Osteocyte (in vitro differentiated cells): Measurements from ENCODE around the gene SMYD1. TPM values are rescaled to one million over a fixed set of nuclear protein-coding genes. Genes with fewer than 3 reads are reported as not detected.

Source experiments
- DNase-seq: peaks from one replicate; pipeline ENCODE4 v3.0.0; 2021; ENCODE audit warnings: mixed read lengths; ENCODE audit not compliant: unreplicated experiment; ENCODE audit errors: extremely low spot score
- H3K27ac Mint-ChIP-seq: one replicate; pipeline ENCODE4 v1.8.0; 2021; ENCODE audit warnings: mild to moderate bottlenecking, mixed read lengths; ENCODE audit not compliant: unreplicated experiment
- H3K27me3 Mint-ChIP-seq: one replicate; pipeline ENCODE4 v1.8.0; 2021; ENCODE audit warnings: mixed read lengths; ENCODE audit not compliant: unreplicated experiment
- H3K36me3 Mint-ChIP-seq: one replicate; pipeline ENCODE4 v1.8.0; 2021; ENCODE audit warnings: mixed read lengths; ENCODE audit not compliant: unreplicated experiment
- H3K4me1 Mint-ChIP-seq: one replicate; pipeline ENCODE4 v1.8.0; 2021; ENCODE audit warnings: mixed read lengths; ENCODE audit not compliant: unreplicated experiment
- H3K4me3 Mint-ChIP-seq: one replicate; pipeline ENCODE4 v1.8.0; 2021; ENCODE audit warnings: mild to moderate bottlenecking, moderate library complexity, mixed read lengths; ENCODE audit not compliant: unreplicated experiment
- H3K9me3 Mint-ChIP-seq: one replicate; pipeline ENCODE4 v1.8.0; 2021; ENCODE audit warnings: mixed read lengths; ENCODE audit not compliant: unreplicated experiment
- total RNA-seq: library from RNA; stranded (reverse); gene quantifications from 2 replicates; pipeline ENCODE4 v1.2.1, GENCODE V29; 2021
- TF ChIP-seq, protein P1 (sequence below): fragments of 200-600 bp; sonication (generic); IDR thresholded peaks from 2 replicates; pipeline ENCODE4 v1.5.0; 2021; ENCODE audit warnings: antibody characterized with exemption, mild to moderate bottlenecking, moderate library complexity

Gene SMYD1
- total RNA-seq, 1 donor from 2014 or later = not detected

DNA sequence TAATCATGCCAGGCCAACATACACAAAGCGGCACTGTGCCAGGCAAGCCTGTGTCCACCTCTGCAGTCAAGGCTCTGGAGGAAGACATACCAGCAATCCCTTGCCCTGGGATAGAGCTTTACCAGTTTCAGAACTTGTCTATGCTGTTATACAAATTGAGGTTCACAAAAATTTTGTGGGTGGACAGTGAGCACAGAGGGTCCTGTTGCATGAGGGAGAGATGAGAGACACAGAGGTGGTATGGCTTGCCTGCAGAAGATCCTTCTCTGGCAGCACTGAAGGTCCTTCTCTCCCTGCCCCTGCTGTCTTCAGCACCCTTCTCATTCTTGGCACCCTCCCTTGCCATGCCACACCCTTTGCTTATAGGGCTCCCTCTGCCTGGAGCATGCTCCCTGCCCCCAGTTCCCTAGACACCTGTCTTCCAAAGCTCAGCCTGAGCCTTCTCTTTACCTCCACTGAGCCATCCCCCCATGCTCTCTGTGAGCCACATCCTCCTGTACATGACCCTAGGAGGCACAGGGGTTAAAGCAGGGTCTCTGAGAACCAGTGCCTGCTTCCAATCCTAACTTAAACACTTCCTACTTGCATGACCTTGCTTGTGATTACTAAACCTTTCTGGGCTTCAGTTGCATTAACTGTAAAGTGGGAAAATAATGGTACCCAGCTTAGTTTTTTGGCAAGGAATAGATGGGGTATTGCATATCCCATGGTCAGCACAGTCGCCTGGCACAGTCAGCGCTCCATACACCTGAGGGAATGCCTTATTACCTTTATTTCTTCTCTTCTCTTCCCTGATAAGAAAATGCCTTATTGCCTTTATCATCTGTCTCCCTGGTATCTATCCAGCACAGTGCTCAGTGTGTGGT is 59.4 kb downstream of the SMYD1 start:
- Mint-ChIP-seq H3K27ac (no peak overlapping the region), H3K36me3 (no peaks in the 10 kb centered on the region), H3K4me3 (no peak overlapping the region)

DNA sequence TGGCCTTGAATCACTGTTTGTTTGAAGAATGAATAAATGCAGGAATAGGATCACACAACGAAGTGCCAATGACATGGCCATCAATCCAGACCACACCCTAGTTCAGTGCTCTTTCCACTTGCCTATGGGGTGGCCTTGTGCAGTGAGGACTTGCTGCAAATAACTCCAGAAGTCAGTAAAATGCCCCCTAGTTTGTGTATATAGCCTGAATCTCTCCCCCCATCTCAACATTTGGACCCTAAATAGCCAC is 59.9 kb downstream of the SMYD1 start:
- no peak overlapping the region for H3K27ac Mint-ChIP-seq
- H3K27me3 Mint-ChIP-seq = peaks cover 13% of the 10 kb centered on the region
- no peak overlapping the region for H3K4me3 Mint-ChIP-seq
- TF ChIP-seq, protein P1, sequence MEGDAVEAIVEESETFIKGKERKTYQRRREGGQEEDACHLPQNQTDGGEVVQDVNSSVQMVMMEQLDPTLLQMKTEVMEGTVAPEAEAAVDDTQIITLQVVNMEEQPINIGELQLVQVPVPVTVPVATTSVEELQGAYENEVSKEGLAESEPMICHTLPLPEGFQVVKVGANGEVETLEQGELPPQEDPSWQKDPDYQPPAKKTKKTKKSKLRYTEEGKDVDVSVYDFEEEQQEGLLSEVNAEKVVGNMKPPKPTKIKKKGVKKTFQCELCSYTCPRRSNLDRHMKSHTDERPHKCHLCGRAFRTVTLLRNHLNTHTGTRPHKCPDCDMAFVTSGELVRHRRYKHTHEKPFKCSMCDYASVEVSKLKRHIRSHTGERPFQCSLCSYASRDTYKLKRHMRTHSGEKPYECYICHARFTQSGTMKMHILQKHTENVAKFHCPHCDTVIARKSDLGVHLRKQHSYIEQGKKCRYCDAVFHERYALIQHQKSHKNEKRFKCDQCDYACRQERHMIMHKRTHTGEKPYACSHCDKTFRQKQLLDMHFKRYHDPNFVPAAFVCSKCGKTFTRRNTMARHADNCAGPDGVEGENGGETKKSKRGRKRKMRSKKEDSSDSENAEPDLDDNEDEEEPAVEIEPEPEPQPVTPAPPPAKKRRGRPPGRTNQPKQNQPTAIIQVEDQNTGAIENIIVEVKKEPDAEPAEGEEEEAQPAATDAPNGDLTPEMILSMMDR = no peak
- no peaks in the 10 kb centered on the region for H3K4me1 Mint-ChIP-seq
- H3K36me3 Mint-ChIP-seq = no peaks in the 10 kb centered on the region
- H3K9me3 Mint-ChIP-seq = no peaks in the 10 kb centered on the region
- DNase-seq = no peak

More for the DNA sequence above, 59.4 kb downstream of the SMYD1 start:
- DNase-seq = peak; percentile 64
- Mint-ChIP-seq H3K4me1 (no peaks in the 10 kb centered on the region), H3K9me3 (no peaks in the 10 kb centered on the region), H3K27me3 (peaks cover 18% of the 10 kb centered on the region)
- TF ChIP-seq, protein P1 = no peak

DNA sequence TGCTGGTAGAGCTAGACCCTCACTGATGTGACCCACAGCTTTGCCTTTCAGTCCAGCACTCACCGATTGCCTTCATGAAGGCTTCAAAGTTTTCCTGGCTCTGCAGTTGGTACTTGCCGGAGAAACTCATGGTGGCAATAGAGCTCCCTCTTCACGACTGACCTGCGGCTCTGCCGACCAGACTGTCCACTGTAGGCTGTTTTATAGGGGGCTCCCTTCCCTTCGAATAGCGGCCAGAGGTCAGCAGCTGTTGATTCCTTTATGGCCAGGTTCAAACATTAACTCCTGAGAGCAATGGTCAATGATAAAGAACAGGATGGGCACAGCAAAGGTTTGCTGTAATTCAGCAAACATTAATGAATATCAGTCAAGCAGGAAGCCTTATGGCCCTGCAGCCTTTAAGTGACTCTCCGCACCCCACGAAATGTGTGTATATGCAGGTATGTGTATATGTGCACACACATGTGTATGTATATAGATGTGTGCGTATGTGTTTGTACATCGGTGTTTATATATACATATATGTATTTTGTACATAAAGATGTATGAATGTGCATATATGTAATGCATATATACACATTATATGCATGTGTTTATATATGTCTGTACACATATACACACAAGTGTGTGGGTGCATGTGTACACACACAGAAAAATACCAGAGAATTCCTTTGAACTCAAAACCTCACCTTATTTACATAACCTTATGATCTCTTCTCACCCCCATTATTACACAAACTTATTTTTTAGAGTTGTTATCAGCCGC is 60.4 kb downstream of the SMYD1 start, which contains the start of gene FABP1:
Gene FABP1 (minus strand): TSS at position 175 of the 766 bp plus-strand sequence. CDS start 45 bp downstream, at position 130.
- Mint-ChIP-seq H3K4me3 (no peak within 1 kb of the TSS), H3K4me1 (no peaks in the 10 kb centered on the region), H3K9me3 (no peaks in the 10 kb centered on the region), H3K36me3 (no peaks in the 10 kb centered on the region), H3K27ac (no peak within 1 kb of the TSS), H3K27me3 (peaks cover 11% of the 10 kb centered on the region)
- TF ChIP-seq, protein P1 = no peak
- no peak for DNase-seq

DNA sequence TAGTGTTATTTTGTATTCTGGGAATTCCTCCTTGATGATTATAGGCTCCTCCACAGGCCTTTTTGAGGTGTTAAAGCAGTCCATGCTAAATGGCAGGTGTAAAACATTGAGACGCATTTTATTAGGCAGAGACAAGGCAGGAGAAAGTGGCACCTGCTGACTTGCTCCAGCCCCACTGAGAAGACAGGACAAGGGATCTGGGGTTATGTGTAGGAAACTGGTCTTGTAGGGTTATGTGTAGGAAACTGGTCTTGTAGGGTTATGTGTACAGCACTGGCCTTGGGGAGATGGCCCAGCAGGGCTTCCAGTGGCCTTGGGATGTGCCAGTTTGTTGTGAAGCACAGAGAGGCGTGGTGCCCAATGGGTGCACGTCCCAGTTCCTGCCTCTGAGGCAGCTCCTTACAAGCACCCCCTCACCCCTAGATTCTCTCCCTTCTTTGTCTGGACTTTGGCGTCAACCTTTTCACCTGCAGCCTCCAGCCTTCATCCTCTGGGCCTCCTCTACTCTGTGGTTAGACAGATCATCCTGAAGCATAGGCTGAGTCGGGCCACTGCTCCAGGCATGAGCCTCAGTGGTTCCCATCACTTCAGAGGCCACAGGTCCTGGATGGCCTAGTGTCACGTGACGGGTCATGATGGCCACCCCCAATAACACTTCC is 61.2 kb downstream of the SMYD1 start:
- peak; percentile 63 for DNase-seq
- Mint-ChIP-seq H3K4me1 (no peaks in the 10 kb centered on the region), H3K27me3 (peaks cover 11% of the 10 kb centered on the region), H3K9me3 (no peaks in the 10 kb centered on the region), H3K27ac (no peak overlapping the region), H3K4me3 (no peak overlapping the region), H3K36me3 (no peaks in the 10 kb centered on the region)
- TF ChIP-seq, protein P1 = no peak
